GM12878 (cell line): Measurements from ENCODE around the gene LRRC8D. TPM values are rescaled to one million over a fixed set of nuclear protein-coding genes. Genes with fewer than 3 reads are reported as not detected.
"Not testable (repeated sequence)": the region's sequence is repeated elsewhere in the genome, so short reads cannot be mapped to it uniquely, and the experiment has no call there.

ENCODE experiments used
- ATAC-seq: fragments of 200-7000 bp; cut with Tn5 transposase; 3 replicates; pipeline ENCODE4 v1.9.1; 2020; ENCODE audit warnings: mild to moderate bottlenecking, moderate library complexity
- BruUV-seq: library from RNA; stranded (reverse); fragments of 400-500 nt; replicated peaks from 2 replicates; lab custom pipeline; 2021; lab: Mats Ljungman, UMichigan
- CTCF ChIA-PET: fragments of 300-600 bp; sonication (Branson Sonifier 250); formaldehyde crosslinking; extraction: SDS; loops from one replicate; lab custom pipeline; 2021; ENCODE audit warnings: inconsistent platforms; lab: Yijun Ruan, JAX
- POLR2A ChIA-PET: fragments of 350-600 bp; formaldehyde crosslinking; extraction: SDS; loops from one replicate; lab custom pipeline; 2021; ENCODE audit warnings: inconsistent platforms; lab: Charles Lee
- RAD21 ChIA-PET: fragments of 300-600 bp; sonication (Branson Sonifier 250); formaldehyde crosslinking; loops from one replicate; lab custom pipeline; 2023; ENCODE audit warnings: antibody characterized with exemption; ENCODE audit not compliant: unreplicated experiment; lab: Charles Lee
- SMC1A ChIA-PET: fragments of 300-600 bp; sonication (Branson Sonifier 250); formaldehyde crosslinking; loops from one replicate; lab custom pipeline; 2023; ENCODE audit not compliant: unreplicated experiment, uncharacterized antibody; lab: Charles Lee
- DNase-seq: peaks from one replicate; pipeline ENCODE4 v3.0.0-alpha.2; 2011; ENCODE audit warnings: low read depth, low spot score
- FAIRE-seq: peaks from 3 replicates; lab custom pipeline; 2011; peaks lifted over from hg19 to GRCh38; lab: Jason Lieb, UNC
- H2AFZ ChIP-seq: 2 replicates; pipeline ENCODE4 v1.6.0; 2011; ENCODE audit warnings: low read depth, low read length, control low read depth; ENCODE audit not compliant: control insufficient read depth
- H3K27ac ChIP-seq: 2 replicates; pipeline ENCODE4 v1.5.1; 2011; ENCODE audit warnings: control low read depth; ENCODE audit not compliant: control insufficient read depth, insufficient read depth
- H3K27me3 ChIP-seq, 2 experiments: replicated peaks in 1 of 2; 2 replicates each; pipeline versions ENCODE4 v1.6.0 to v1.6.1; 2011; ENCODE audit warnings: low read length in 1 of 2; ENCODE audit not compliant: control insufficient read depth in 2 of 2, insufficient read depth in 2 of 2
- H3K36me3 ChIP-seq, 2 experiments: 2 replicates each; pipeline ENCODE4 v1.5.1; 2011; ENCODE audit warnings: low read length in 1 of 2; ENCODE audit not compliant: control insufficient read depth in 2 of 2, insufficient read depth in 2 of 2
- H3K4me1 ChIP-seq: 2 replicates; pipeline ENCODE4 v1.6.1; 2011; ENCODE audit warnings: mild to moderate bottlenecking, low read length, moderate library complexity, mixed read lengths; ENCODE audit not compliant: control insufficient read depth, insufficient read depth
- H3K4me2 ChIP-seq: 2 replicates; pipeline ENCODE4 v1.6.0; 2011; ENCODE audit warnings: control low read depth; ENCODE audit not compliant: control insufficient read depth, insufficient read depth
- H3K4me3 ChIP-seq: fragments of 200-600 bp; sonication (generic); 2 replicates; pipeline ENCODE4 v1.5.1; 2016
- H3K79me2 ChIP-seq: 2 replicates; pipeline ENCODE4 v1.6.0; 2011; ENCODE audit warnings: low read length; ENCODE audit not compliant: control insufficient read depth, insufficient read depth
- H3K9ac ChIP-seq: 2 replicates; pipeline ENCODE4 v1.8.0; 2011; ENCODE audit warnings: low read length, control low read depth, mixed read lengths; ENCODE audit not compliant: control insufficient read depth, insufficient read depth
- H3K9me3 ChIP-seq: replicated peaks from 3 replicates; pipeline ENCODE4 v1.5.1; 2011; ENCODE audit warnings: mild to moderate bottlenecking, low read length; ENCODE audit not compliant: control insufficient read depth, insufficient read depth
- H4K20me1 ChIP-seq: 2 replicates; pipeline ENCODE4 v1.6.0; 2011; ENCODE audit not compliant: control insufficient read depth, insufficient read depth
- EGR1 ChIP-seq, 2 experiments: IDR thresholded peaks; 1 replicate in 1 of 2; 2 replicates in 1 of 2; pipeline ENCODE4 v1.6.1; 2011 to 2012; ENCODE audit warnings: low read depth in 2 of 2, low read length in 2 of 2, borderline replicate concordance in 1 of 2, mild to moderate bottlenecking in 1 of 2, moderate library complexity in 1 of 2
- MTA2 ChIP-seq: fragments of 450-650 bp; IDR thresholded peaks from 2 replicates; pipeline ENCODE4 v1.6.1; 2016; ENCODE audit warnings: low read depth, mild to moderate bottlenecking, moderate library complexity
- SUPT20H ChIP-seq: IDR thresholded peaks from 2 replicates; pipeline ENCODE4 v1.6.1; 2011; ENCODE audit warnings: low read depth, mild to moderate bottlenecking, low read length, moderate library complexity, borderline replicate concordance; ENCODE audit not compliant: control insufficient read depth
- WGBS: methylation state at CpG from one replicate; pipeline ENCODE4 v1.1.6; 2016; ENCODE audit warnings: low lambda C conversion rate; ENCODE audit not compliant: insufficient replicate concordance, insufficient coverage; ENCODE audit errors: missing lambda C conversion rate; 5-methylcytosine and 5-hydroxymethylcytosine counted together
- in situ Hi-C: fragments of 300-500 bp; cut with MboI; formaldehyde crosslinking; loops from 9 replicates; pipeline ENCODE4 v1.14.3; 2018; ENCODE audit warnings: mixed read lengths
- intact Hi-C: fragments of 100-400 bp; cut with micrococcal nuclease; formaldehyde crosslinking; loops from one replicate; pipeline ENCODE4 v1.14.2; 2022; ENCODE audit not compliant: unreplicated experiment
- polyA plus RNA-seq, 11 experiments: library from polyadenylated mRNA; depleted of rRNA in 4 of 11; unstranded in 6 of 11; stranded (reverse) in 5 of 11; fragments of >200 nt; fragmentation: Nextera tagmentation in 4 of 11; fragmentation: Illumina TruSeq in 1 of 11; extraction: Ambion mirVana in 4 of 11; extraction: Trizol in 1 of 11; gene quantifications; 1 replicate in 1 of 11; 2 replicates in 10 of 11; pipeline versions ENCODE4 v1.2.1 to v1.2.3, GENCODE V29; 2011 to 2016; ENCODE audit warnings: inconsistent platforms in 2 of 11, missing spikeins in 2 of 11, low read depth in 1 of 11
- total RNA-seq, 4 experiments: library from RNA; depleted of rRNA in 3 of 4; stranded (reverse); fragments of >200 nt in 3 of 4; fragmentation: Illumina TruSeq in 1 of 4; extraction: Trizol in 1 of 4; gene quantifications; 2 replicates each; pipeline versions ENCODE4 v1.2.1 to v1.2.3, GENCODE V29; 2013 to 2021

The LRRC8D gene
- total and polyA plus RNA-seq, 10 of the 15 experiments (the other 5 are each of a cell fraction or from before 2014, with no cell fraction given), result 5.6 to 44.1 (median 26.8) TPM

- H3K27ac ChIP-seq, intact Hi-C loops, POLR2A ChIA-PET, in situ Hi-C loops, H3K79me2 ChIP-seq, H3K4me3 ChIP-seq, RAD21 ChIA-PET, H3K36me3 ChIP-seq, H3K9me3 ChIP-seq, DNase-seq, ATAC-seq, H3K4me2 ChIP-seq, SMC1A ChIA-PET, H3K4me1 ChIP-seq, BruUV-seq, H3K9ac ChIP-seq, H3K27me3 ChIP-seq, CTCF ChIA-PET, H4K20me1 ChIP-seq, H2AFZ ChIP-seq: not testable (repeated sequence)
- 100% methylated on average over 1 of the region's 1 CpG for WGBS
- FAIRE-seq, result peak; percentile 18
Observed at GRCh38 chr1:89924075-89924474, 103.2 kb downstream of the LRRC8D start.

- intact Hi-C loops, result no loop called here
- RAD21 ChIA-PET, result no interaction called here
- H3K4me1 ChIP-seq, result 0 out of 2 replicates have a peak, but pooled peaks cover 4% of the 10 kb centered on the region
- CTCF ChIA-PET, result no interaction called here
- no peaks in the 10 kb centered on the region for H3K79me2 ChIP-seq
- no peak for ATAC-seq
- H3K9me3 ChIP-seq, result peaks cover 3% of the 10 kb centered on the region; the same call in 2 of the 3 replicates
- WGBS, result 99% methylated on average over 5 of the region's 5 CpGs
- in situ Hi-C loops, result no loop called here
- no peak for FAIRE-seq
- SMC1A ChIA-PET, result interaction anchor here (0.8 to 1.3 kb wide), 5 partner anchors 10 to 152 kb away, joined by 3 read pairs; no protein-coding TSS in a partner anchor
- POLR2A ChIA-PET, result interaction anchor here (1.7 kb wide), 1 partner anchor 19 kb away, joined by 4 read pairs; no protein-coding TSS in a partner anchor
- no TSS peak for BruUV-seq
- no peak overlapping the region for H3K4me3 ChIP-seq
- TF ChIP-seq EGR1 (IDR thresholded peaks at IDR 0.05; ENCODE audit: borderline replicate concordance in 1 of 2, low read depth in 2 of 2, low read length in 2 of 2), result no peak
- no peak for TF ChIP-seq MTA2
- TF ChIP-seq SUPT20H, result no peak
- no peak overlapping the region for H3K4me2 ChIP-seq
- H3K9ac ChIP-seq, result no peak overlapping the region
- no peaks in the 10 kb centered on the region for H4K20me1 ChIP-seq
- no peak overlapping the region for H3K27ac ChIP-seq
- peaks cover 0 to 2% of the 10 kb centered on the region in 2 experiments; a peak in 1 of 4 replicates for H3K36me3 ChIP-seq
- no peak for DNase-seq
- no peak overlapping the region for H2AFZ ChIP-seq
- H3K27me3 ChIP-seq, result no peaks in the 10 kb centered on the region
Observed at GRCh38 chr1:89927049-89927448, 106.2 kb downstream of the LRRC8D start.
